Measurements from ENCODE around the gene DEXI.

DNA sequence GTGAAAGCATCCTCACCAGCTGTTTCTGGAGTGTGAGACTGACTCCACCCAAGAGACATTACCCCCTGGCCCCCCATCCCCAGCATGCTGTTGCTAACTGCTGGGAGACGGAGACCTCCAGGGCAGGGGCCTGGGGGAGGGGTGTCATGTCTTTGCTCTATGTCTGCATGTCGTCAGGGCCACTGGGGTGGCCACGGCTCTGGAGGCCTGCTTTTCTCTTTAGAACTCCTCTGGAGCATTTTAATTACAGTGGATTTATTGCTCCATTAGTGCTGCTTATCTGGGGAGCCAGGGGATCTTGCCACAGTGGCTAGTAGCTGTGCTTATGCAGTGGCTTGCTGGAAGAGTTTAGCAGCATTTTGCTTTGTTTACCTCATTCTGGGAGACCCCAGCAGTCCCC lies 34.4 kb upstream of the DEXI start:
- TF ChIP-seq, protein P1, sequence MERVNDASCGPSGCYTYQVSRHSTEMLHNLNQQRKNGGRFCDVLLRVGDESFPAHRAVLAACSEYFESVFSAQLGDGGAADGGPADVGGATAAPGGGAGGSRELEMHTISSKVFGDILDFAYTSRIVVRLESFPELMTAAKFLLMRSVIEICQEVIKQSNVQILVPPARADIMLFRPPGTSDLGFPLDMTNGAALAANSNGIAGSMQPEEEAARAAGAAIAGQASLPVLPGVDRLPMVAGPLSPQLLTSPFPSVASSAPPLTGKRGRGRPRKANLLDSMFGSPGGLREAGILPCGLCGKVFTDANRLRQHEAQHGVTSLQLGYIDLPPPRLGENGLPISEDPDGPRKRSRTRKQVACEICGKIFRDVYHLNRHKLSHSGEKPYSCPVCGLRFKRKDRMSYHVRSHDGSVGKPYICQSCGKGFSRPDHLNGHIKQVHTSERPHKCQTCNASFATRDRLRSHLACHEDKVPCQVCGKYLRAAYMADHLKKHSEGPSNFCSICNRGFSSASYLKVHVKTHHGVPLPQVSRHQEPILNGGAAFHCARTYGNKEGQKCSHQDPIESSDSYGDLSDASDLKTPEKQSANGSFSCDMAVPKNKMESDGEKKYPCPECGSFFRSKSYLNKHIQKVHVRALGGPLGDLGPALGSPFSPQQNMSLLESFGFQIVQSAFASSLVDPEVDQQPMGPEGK (CRISPR knock-in tag; IDR thresholded peaks at IDR 0.05; ENCODE audit: borderline replicate concordance), result no peak
- peak; percentile 45; the same call in 1 of the 2 replicates for TF ChIP-seq GLIS3 (CRISPR knock-in tag; IDR thresholded peaks at IDR 0.05)
- TF ChIP-seq, protein P2, sequence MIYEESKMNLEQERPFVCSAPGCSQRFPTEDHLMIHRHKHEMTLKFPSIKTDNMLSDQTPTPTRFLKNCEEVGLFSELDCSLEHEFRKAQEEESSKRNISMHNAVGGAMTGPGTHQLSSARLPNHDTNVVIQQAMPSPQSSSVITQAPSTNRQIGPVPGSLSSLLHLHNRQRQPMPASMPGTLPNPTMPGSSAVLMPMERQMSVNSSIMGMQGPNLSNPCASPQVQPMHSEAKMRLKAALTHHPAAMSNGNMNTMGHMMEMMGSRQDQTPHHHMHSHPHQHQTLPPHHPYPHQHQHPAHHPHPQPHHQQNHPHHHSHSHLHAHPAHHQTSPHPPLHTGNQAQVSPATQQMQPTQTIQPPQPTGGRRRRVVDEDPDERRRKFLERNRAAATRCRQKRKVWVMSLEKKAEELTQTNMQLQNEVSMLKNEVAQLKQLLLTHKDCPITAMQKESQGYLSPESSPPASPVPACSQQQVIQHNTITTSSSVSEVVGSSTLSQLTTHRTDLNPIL (CRISPR knock-in tag; IDR thresholded peaks at IDR 0.05; ENCODE audit: low read depth), result no peak
- no peak for TF ChIP-seq ESRRG (CRISPR knock-in tag; IDR thresholded peaks at IDR 0.05)
- TF ChIP-seq ZNF565 (CRISPR knock-in tag; conservative IDR thresholded peaks at IDR 0.05; ENCODE audit: low read depth), result no peak
- TF ChIP-seq ISL1 (CRISPR knock-in tag; IDR thresholded peaks at IDR 0.05), result peak; percentile 60
- TF ChIP-seq, protein P3, sequence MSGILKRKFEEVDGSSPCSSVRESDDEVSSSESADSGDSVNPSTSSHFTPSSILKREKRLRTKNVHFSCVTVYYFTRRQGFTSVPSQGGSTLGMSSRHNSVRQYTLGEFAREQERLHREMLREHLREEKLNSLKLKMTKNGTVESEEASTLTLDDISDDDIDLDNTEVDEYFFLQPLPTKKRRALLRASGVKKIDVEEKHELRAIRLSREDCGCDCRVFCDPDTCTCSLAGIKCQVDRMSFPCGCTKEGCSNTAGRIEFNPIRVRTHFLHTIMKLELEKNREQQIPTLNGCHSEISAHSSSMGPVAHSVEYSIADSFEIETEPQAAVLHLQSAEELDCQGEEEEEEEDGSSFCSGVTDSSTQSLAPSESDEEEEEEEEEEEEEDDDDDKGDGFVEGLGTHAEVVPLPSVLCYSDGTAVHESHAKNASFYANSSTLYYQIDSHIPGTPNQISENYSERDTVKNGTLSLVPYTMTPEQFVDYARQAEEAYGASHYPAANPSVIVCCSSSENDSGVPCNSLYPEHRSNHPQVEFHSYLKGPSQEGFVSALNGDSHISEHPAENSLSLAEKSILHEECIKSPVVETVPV (CRISPR knock-in tag; IDR thresholded peaks at IDR 0.05), result no peak
- TF ChIP-seq, protein P4, sequence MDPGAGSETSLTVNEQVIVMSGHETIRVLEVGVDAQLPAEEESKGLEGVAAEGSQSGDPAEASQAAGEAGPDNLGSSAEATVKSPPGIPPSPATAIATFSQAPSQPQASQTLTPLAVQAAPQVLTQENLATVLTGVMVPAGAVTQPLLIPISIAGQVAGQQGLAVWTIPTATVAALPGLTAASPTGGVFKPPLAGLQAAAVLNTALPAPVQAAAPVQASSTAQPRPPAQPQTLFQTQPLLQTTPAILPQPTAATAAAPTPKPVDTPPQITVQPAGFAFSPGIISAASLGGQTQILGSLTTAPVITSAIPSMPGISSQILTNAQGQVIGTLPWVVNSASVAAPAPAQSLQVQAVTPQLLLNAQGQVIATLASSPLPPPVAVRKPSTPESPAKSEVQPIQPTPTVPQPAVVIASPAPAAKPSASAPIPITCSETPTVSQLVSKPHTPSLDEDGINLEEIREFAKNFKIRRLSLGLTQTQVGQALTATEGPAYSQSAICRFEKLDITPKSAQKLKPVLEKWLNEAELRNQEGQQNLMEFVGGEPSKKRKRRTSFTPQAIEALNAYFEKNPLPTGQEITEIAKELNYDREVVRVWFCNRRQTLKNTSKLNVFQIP (CRISPR knock-in tag; IDR thresholded peaks at IDR 0.05; ENCODE audit: borderline replicate concordance, low read depth), result no peak
- peak; percentile 84 for TF ChIP-seq TCF4 (CRISPR knock-in tag; IDR thresholded peaks at IDR 0.05; ENCODE audit: borderline replicate concordance)

All from SK-N-SH treated with all-trans-retinoic acid at 6 μM for 48 hours (cell line).